ENCODE data around the gene ZMAT5.

The ZMAT5 gene

GRCh38 chr22:29798318-29798717 is 31.5 kb upstream of the ZMAT5 start:
- no peak for ATAC-seq
- TF ChIP-seq TCF4 (CRISPR knock-in tag; IDR thresholded peaks at IDR 0.05; ENCODE audit: borderline replicate concordance) (no peak), RARB (CRISPR knock-in tag; IDR thresholded peaks at IDR 0.05) (no peak), ZFP30 (CRISPR knock-in tag; IDR thresholded peaks at IDR 0.05) (no peak), ZNF565 (CRISPR knock-in tag; conservative IDR thresholded peaks at IDR 0.05; ENCODE audit: low read depth) (no peak), PATZ1 (CRISPR knock-in tag; IDR thresholded peaks at IDR 0.05; ENCODE audit: borderline replicate concordance) (no peak), ZC3H10 (CRISPR knock-in tag; IDR thresholded peaks at IDR 0.05) (no peak), CSDC2 (CRISPR knock-in tag; IDR thresholded peaks at IDR 0.05) (no peak), ZNF8 (CRISPR knock-in tag; IDR thresholded peaks at IDR 0.05) (no peak), ISL1 (CRISPR knock-in tag; IDR thresholded peaks at IDR 0.05) (no peak), PPARA (CRISPR knock-in tag; IDR thresholded peaks at IDR 0.05; ENCODE audit: borderline replicate concordance) (no peak)

- no peak for ATAC-seq
- TF ChIP-seq CSRNP3 (CRISPR knock-in tag; IDR thresholded peaks at IDR 0.05), result no peak
- TF ChIP-seq ISL1 (CRISPR knock-in tag; IDR thresholded peaks at IDR 0.05), result no peak
- TF ChIP-seq PATZ1 (CRISPR knock-in tag; IDR thresholded peaks at IDR 0.05; ENCODE audit: borderline replicate concordance), result no peak
- TF ChIP-seq OSR1 (CRISPR knock-in tag; IDR thresholded peaks at IDR 0.05), result no peak
- TF ChIP-seq ARNTL (CRISPR knock-in tag; IDR thresholded peaks at IDR 0.05; ENCODE audit: borderline replicate concordance, low read depth), result no peak
- no peak for TF ChIP-seq CREB5 (CRISPR knock-in tag; IDR thresholded peaks at IDR 0.05; ENCODE audit: low read depth)
- no peak for TF ChIP-seq ZC3H10 (CRISPR knock-in tag; IDR thresholded peaks at IDR 0.05)
- TF ChIP-seq RARB (CRISPR knock-in tag; IDR thresholded peaks at IDR 0.05), result no peak
Observed at GRCh38 chr22:29797351-29797750, 30.5 kb upstream of the ZMAT5 start.

GRCh38 chr22:29795663-29796062 is 28.9 kb upstream of the ZMAT5 start:
- TF ChIP-seq OSR1 (CRISPR knock-in tag; IDR thresholded peaks at IDR 0.05) (no peak), RARB (CRISPR knock-in tag; IDR thresholded peaks at IDR 0.05) (no peak), ESRRG (CRISPR knock-in tag; IDR thresholded peaks at IDR 0.05) (no peak), ZC3H10 (CRISPR knock-in tag; IDR thresholded peaks at IDR 0.05) (no peak), SNAI2 (CRISPR knock-in tag; IDR thresholded peaks at IDR 0.05) (no peak), ISL1 (CRISPR knock-in tag; IDR thresholded peaks at IDR 0.05) (no peak), ZFP3 (CRISPR knock-in tag; IDR thresholded peaks at IDR 0.05) (no peak), CREB5 (CRISPR knock-in tag; IDR thresholded peaks at IDR 0.05; ENCODE audit: low read depth) (no peak), TSHZ2 (CRISPR knock-in tag; IDR thresholded peaks at IDR 0.05) (no peak), POU6F1 (CRISPR knock-in tag; IDR thresholded peaks at IDR 0.05; ENCODE audit: borderline replicate concordance, low read depth) (no peak), ZFP30 (CRISPR knock-in tag; IDR thresholded peaks at IDR 0.05) (no peak), ZNF565 (CRISPR knock-in tag; conservative IDR thresholded peaks at IDR 0.05; ENCODE audit: low read depth) (no peak), ZNF70 (CRISPR knock-in tag; IDR thresholded peaks at IDR 0.05) (no peak)
- no peak for ATAC-seq

All from SK-N-SH treated with all-trans-retinoic acid at 6 μM for 48 hours (cell line).